H1 (cell line): ENCODE data around the gene ALS2CL. TPM values are rescaled to one million over a fixed set of nuclear protein-coding genes. Genes with fewer than 3 reads are reported as not detected.

Source experiments
- CTCF ChIA-PET: fragments of 300-600 bp; sonication (Branson Sonifier 250); formaldehyde crosslinking; loops from one replicate; lab custom pipeline; 2021; ENCODE audit not compliant: partially characterized antibody; lab: Charles Lee
- POLR2A ChIA-PET: fragments of 300-600 bp; sonication (Branson Sonifier 250); formaldehyde crosslinking; loops from one replicate; lab custom pipeline; 2021; ENCODE audit warnings: inconsistent platforms; ENCODE audit not compliant: partially characterized antibody; lab: Charles Lee
- DNase-seq, 2 experiments: peaks; one replicate each; pipeline versions ENCODE4 v3.0.0 to v3.0.0-alpha.2; 2010 to 2022; ENCODE audit warnings: low spot score in 2 of 2, low read depth in 1 of 2, mixed read lengths in 1 of 2
- FAIRE-seq: peaks from 2 replicates; lab custom pipeline; 2011; peaks lifted over from hg19 to GRCh38; lab: Jason Lieb, UNC
- H2AFZ ChIP-seq: 2 replicates; pipeline ENCODE4 v1.8.1; 2012; ENCODE audit warnings: low read length, inconsistent platforms
- H2AK5ac ChIP-seq: 2 replicates; pipeline ENCODE4 v1.6.1; 2013; ENCODE audit warnings: low read depth, low read length
- H2BK120ac ChIP-seq: replicated peaks from 2 replicates; pipeline ENCODE3; 2013; ENCODE audit warnings: low read depth, low read length, inconsistent platforms
- H2BK12ac ChIP-seq: 2 replicates; pipeline ENCODE4 v1.6.1; 2013; ENCODE audit warnings: low read depth, low read length
- H2BK15ac ChIP-seq: 2 replicates; pipeline ENCODE4 v1.6.1; 2013; ENCODE audit warnings: low read length
- H2BK20ac ChIP-seq: 2 replicates; pipeline ENCODE4 v1.6.1; 2013; ENCODE audit warnings: low read length
- H2BK5ac ChIP-seq: 2 replicates; pipeline ENCODE4 v1.6.1; 2013; ENCODE audit warnings: low read depth, low read length
- H3K14ac ChIP-seq: 2 replicates; pipeline ENCODE4 v1.6.1; 2013; ENCODE audit warnings: inconsistent platforms; ENCODE audit not compliant: insufficient read length
- H3K18ac ChIP-seq: 2 replicates; pipeline ENCODE4 v1.6.1; 2013; ENCODE audit warnings: low read length; ENCODE audit errors: extremely low read depth
- H3K23ac ChIP-seq: 2 replicates; pipeline ENCODE4 v1.6.1; 2013; ENCODE audit warnings: inconsistent platforms; ENCODE audit not compliant: insufficient read length
- H3K23me2 ChIP-seq: 2 replicates; pipeline ENCODE4 v1.6.1; 2013; ENCODE audit warnings: low read depth, low read length
- H3K27ac ChIP-seq: 2 replicates; pipeline ENCODE4 v1.6.1; 2011; ENCODE audit warnings: low read depth, low read length, inconsistent platforms
- H3K27me3 ChIP-seq, 4 experiments: replicated peaks in 1 of 4; 1 replicate in 1 of 4; 2 replicates in 3 of 4; pipeline versions ENCODE4 v1.6.1 to v1.8.1; 2011 to 2013; ENCODE audit warnings: low read length in 3 of 4, mild to moderate bottlenecking in 3 of 4, inconsistent platforms in 2 of 4, mixed read lengths in 2 of 4, moderate library complexity in 1 of 4; ENCODE audit not compliant: control insufficient read depth in 3 of 4, insufficient read depth in 3 of 4; ENCODE audit errors: extremely low read depth in 1 of 4
- H3K36me3 ChIP-seq, 4 experiments: 2 replicates each; pipeline versions ENCODE4 v1.6.1 to v1.8.1; 2011 to 2013; ENCODE audit warnings: mild to moderate bottlenecking in 4 of 4, low read length in 3 of 4, moderate library complexity in 2 of 4, control low read depth in 1 of 4, inconsistent platforms in 1 of 4; ENCODE audit not compliant: insufficient read depth in 4 of 4, control insufficient read depth in 2 of 4
- H3K4ac ChIP-seq: replicated peaks from 2 replicates; pipeline ENCODE3; 2013; ENCODE audit warnings: low read length, low read depth, mixed read lengths, inconsistent platforms; ENCODE audit not compliant: insufficient read length
- H3K4me1 ChIP-seq, 4 experiments: replicated peaks in 1 of 4; 1 replicate in 1 of 4; 2 replicates in 3 of 4; pipeline versions ENCODE4 v1.6.1 to v1.8.1; 2011 to 2013; ENCODE audit warnings: low read length in 3 of 4, inconsistent platforms in 2 of 4, mixed read lengths in 1 of 4; ENCODE audit not compliant: insufficient read depth in 4 of 4, control insufficient read depth in 3 of 4
- H3K4me2 ChIP-seq, 2 experiments: 2 replicates each; pipeline versions ENCODE4 v1.6.1 to v1.8.1; 2011 to 2013; ENCODE audit warnings: low read depth in 2 of 2, low read length in 2 of 2, control low read depth in 1 of 2, inconsistent platforms in 1 of 2, mild to moderate bottlenecking in 1 of 2; ENCODE audit not compliant: insufficient read depth in 1 of 2
- H3K4me3 ChIP-seq, 4 experiments: fragments of 200-600, 300-600 bp in 1 of 4; sonication (generic), shearing (Covaris generic), sonication (Bioruptor Twin) in 1 of 4; 2 replicates each; pipeline versions ENCODE4 v1.5.1 to v1.8.1; 2011 to 2016; ENCODE audit warnings: low read length in 4 of 4, low read depth in 3 of 4, control low read depth in 2 of 4, inconsistent platforms in 2 of 4, mild to moderate bottlenecking in 2 of 4, mixed read lengths in 1 of 4, moderate library complexity in 1 of 4; ENCODE audit not compliant: insufficient read depth in 2 of 4; ENCODE audit errors: extremely low read depth in 1 of 4
- H3K56ac ChIP-seq: replicated peaks from 2 replicates; pipeline ENCODE3; 2013; ENCODE audit warnings: low read depth, mild to moderate bottlenecking, mixed read lengths, low read length, inconsistent platforms; ENCODE audit not compliant: insufficient read length
- H3K79me1 ChIP-seq: 2 replicates; pipeline ENCODE4 v1.6.1; 2013; ENCODE audit warnings: low read depth, low read length, control low read depth
- H3K79me2 ChIP-seq, 2 experiments: 2 replicates each; pipeline versions ENCODE4 v1.6.1 to v1.8.1; 2012 to 2013; ENCODE audit warnings: low read length in 2 of 2, mild to moderate bottlenecking in 2 of 2, inconsistent platforms in 1 of 2; ENCODE audit not compliant: insufficient read depth in 2 of 2, control insufficient read depth in 1 of 2
- H3K9ac ChIP-seq, 4 experiments: replicated peaks in 1 of 4; 1 replicate in 1 of 4; 2 replicates in 3 of 4; pipeline versions ENCODE4 v1.6.1 to v1.8.1; 2011 to 2013; ENCODE audit warnings: low read depth in 3 of 4, low read length in 3 of 4, control low read depth in 2 of 4, mild to moderate bottlenecking in 2 of 4, moderate library complexity in 2 of 4, inconsistent platforms in 1 of 4; ENCODE audit errors: extremely low read depth in 1 of 4
- H3K9me3 ChIP-seq, 2 experiments: 2 replicates each; pipeline versions ENCODE4 v1.6.1 to v1.8.1; 2012 to 2013; ENCODE audit warnings: mild to moderate bottlenecking in 2 of 2, moderate library complexity in 2 of 2, control low read depth in 1 of 2, inconsistent platforms in 1 of 2, low read depth in 1 of 2, low read length in 1 of 2, mixed read lengths in 1 of 2; ENCODE audit not compliant: insufficient read depth in 2 of 2
- H4K20me1 ChIP-seq, 2 experiments: replicated peaks in 1 of 2; 2 replicates each; pipeline versions ENCODE3 to v1.8.1; 2011 to 2013; ENCODE audit warnings: inconsistent platforms in 2 of 2, low read length in 2 of 2, mild to moderate bottlenecking in 1 of 2; ENCODE audit not compliant: insufficient read depth in 2 of 2, control insufficient read depth in 1 of 2
- H4K5ac ChIP-seq: 2 replicates; pipeline ENCODE4 v1.6.1; 2013; ENCODE audit warnings: low read length, low read depth, mixed read lengths, inconsistent platforms; ENCODE audit not compliant: insufficient read length
- H4K8ac ChIP-seq: 2 replicates; pipeline ENCODE4 v1.8.0; 2013; ENCODE audit warnings: mild to moderate bottlenecking, moderate library complexity, low read length, inconsistent platforms; ENCODE audit not compliant: insufficient read depth; ENCODE audit errors: extremely low read depth
- H4K91ac ChIP-seq: replicated peaks from 2 replicates; pipeline ENCODE3; 2013; ENCODE audit warnings: low read length, mixed read lengths, inconsistent platforms; ENCODE audit not compliant: insufficient read length
- BACH1 ChIP-seq: IDR thresholded peaks from 2 replicates; pipeline ENCODE4 v1.6.1; 2012; ENCODE audit warnings: low read length, improper control_type of control experiment
- KDM4A ChIP-seq: IDR thresholded peaks from one replicate; pipeline ENCODE4 v1.7.1; 2012; ENCODE audit warnings: low read depth, mild to moderate bottlenecking, moderate library complexity, low read length, inconsistent platforms; ENCODE audit not compliant: severe bottlenecking
- RXRA ChIP-seq: IDR thresholded peaks from 2 replicates; pipeline ENCODE4 v1.6.1; 2011; ENCODE audit warnings: low read depth, mild to moderate bottlenecking, low read length, moderate library complexity; ENCODE audit not compliant: insufficient read depth
- TEAD4 ChIP-seq: IDR thresholded peaks from 2 replicates; pipeline ENCODE4 v1.6.1; 2012; ENCODE audit warnings: low read depth, low read length, inconsistent platforms, mixed read lengths
- WGBS, 2 experiments: shearing (Covaris generic) in 1 of 2; methylation state at CpG; one replicate each; pipeline versions ENCODE4 v1.1.6 to v1.1.7; 2013 to 2015; ENCODE audit warnings: low lambda C conversion rate in 2 of 2, mixed read lengths in 2 of 2, inconsistent platforms in 1 of 2, low coverage in 1 of 2, missing lambda C conversion rate in 1 of 2; ENCODE audit not compliant: insufficient replicate concordance in 2 of 2, insufficient coverage in 1 of 2, insufficient read length in 1 of 2; ENCODE audit errors: extremely low coverage in 1 of 2, missing lambda C conversion rate in 1 of 2; 5-methylcytosine and 5-hydroxymethylcytosine counted together
- polyA plus RNA-seq, 7 experiments: library from polyadenylated mRNA; depleted of rRNA in 3 of 7; stranded (reverse) in 5 of 7; unstranded in 2 of 7; fragments of >200 nt in 5 of 7; fragments of 200-250 nt in 2 of 7; gene quantifications; 1 replicate in 5 of 7; 2 replicates in 1 of 7; 4 replicates in 1 of 7; pipeline versions ENCODE4 v1.2.1 to v1.2.3, GENCODE V29; 2011 to 2013; ENCODE audit warnings: missing spikeins in 2 of 7, mixed read lengths in 2 of 7
- total RNA-seq: library from RNA; stranded (reverse); fragmentation: NEBNext Ultra II Directional; extraction: Animal tissue kit (Norgen Biotek cat#: 25700); gene quantifications from 2 replicates; pipeline ENCODE4 v1.2.1, GENCODE V29; 2021

ALS2CL gene
- total and polyA plus RNA-seq, 2 of the 8 experiments (the other 6 are each of a cell fraction or from before 2014, with no cell fraction given) = 4.8 to 5.4 TPM

- H3K23me2 ChIP-seq = peaks cover 6% of the 10 kb centered on the region; the same call in 1 of the 2 replicates
- no peak overlapping the region for H3K4ac ChIP-seq
- H3K14ac ChIP-seq = no peak overlapping the region
- no peak overlapping the region for H3K23ac ChIP-seq
- WGBS, 2 experiments = 47% methylated on average over 11 of the region's 11 CpGs; no CpG with 5 or more reads in 1 of the 2 experiments
- POLR2A ChIA-PET = interaction anchor here (0.7 to 1.6 kb wide), 4 partner anchors 17 to 205 kb away, joined by 3 to 6 read pairs (median 4); no protein-coding TSS in a partner anchor
- no peak overlapping the region for H2BK15ac ChIP-seq
- peaks cover 0 to 8% of the 10 kb centered on the region in 2 experiments for H4K20me1 ChIP-seq
- no peaks in the 10 kb centered on the region for H3K36me3 ChIP-seq
- H2AFZ ChIP-seq = no peak overlapping the region
- CTCF ChIA-PET = interaction anchor here (0.9 to 7.2 kb wide), 10 partner anchors 9 to 204 kb away, joined by 3 to 64 read pairs (median 6); no protein-coding TSS in a partner anchor
- no peak overlapping the region for H3K9ac ChIP-seq
- FAIRE-seq (no peak), DNase-seq (peak in 1 of 2 experiments; percentile 60)
- H3K4me3 ChIP-seq = peak overlapping the region; percentile 48 to 62 (median 58); a peak in 7 of 8 replicates
- peak overlapping the region; percentile 35; the same call in 1 of the 2 replicates for H2BK5ac ChIP-seq
- no peak overlapping the region for H2BK20ac ChIP-seq
- H3K79me1 ChIP-seq = no peaks in the 10 kb centered on the region
- no peaks in the 10 kb centered on the region for H3K9me3 ChIP-seq
- no peaks in the 10 kb centered on the region for H3K79me2 ChIP-seq
- peaks cover 0 to 24% (median 19%) of the 10 kb centered on the region in 4 experiments; a peak in 6 of 7 replicates for H3K4me1 ChIP-seq
- TF ChIP-seq RXRA = no peak
- TF ChIP-seq BACH1 = peak; percentile 27; the same call in 1 of the 2 replicates
- peak; percentile 50 for TF ChIP-seq TEAD4
- TF ChIP-seq KDM4A = no peak
- peak overlapping the region; percentile 32; the same call in 1 of the 2 replicates for H3K18ac ChIP-seq
- H4K8ac ChIP-seq = no peak overlapping the region
- H4K5ac ChIP-seq = no peak overlapping the region
- H3K4me2 ChIP-seq = peak overlapping the region; percentile 86 to 94
- no peak overlapping the region for H4K91ac ChIP-seq
- H2BK12ac ChIP-seq = no peak overlapping the region; the same call in 1 of the 2 replicates
- no peak overlapping the region for H3K56ac ChIP-seq
- H3K27me3 ChIP-seq = peaks cover 2 to 31% (median 19%) of the 10 kb centered on the region in 4 experiments
- no peak overlapping the region for H2AK5ac ChIP-seq
- no peak overlapping the region for H2BK120ac ChIP-seq
- no peak overlapping the region for H3K27ac ChIP-seq
These were observed 901 bp downstream of the ALS2CL start for GRCh38 chr3:46692566-46692990.
